A673 (cell line): ENCODE data around the gene GALNTL6. TPM values are rescaled to one million over a fixed set of nuclear protein-coding genes. Genes with fewer than 3 reads are reported as not detected.

ENCODE experiments used
- BruUV-seq: library from RNA; stranded (reverse); fragments of 400-500 nt; replicated peaks from 2 replicates; lab custom pipeline; 2021; lab: Mats Ljungman, UMichigan
- CTCF ChIA-PET: fragments of 300-600 bp; sonication (Branson Sonifier 250); formaldehyde crosslinking; loops from one replicate; lab custom pipeline; 2022; ENCODE audit warnings: antibody characterized with exemption; lab: Charles Lee
- POLR2A ChIA-PET: fragments of 300-600 bp; sonication (Branson Sonifier 250); formaldehyde crosslinking; loops from one replicate; lab custom pipeline; 2022; ENCODE audit warnings: antibody characterized with exemption; ENCODE audit not compliant: low non-redundant PET; lab: Charles Lee
- DNase-seq: peaks from one replicate; pipeline ENCODE4 v3.0.0-alpha.2; 2015; ENCODE audit warnings: low spot score
- H3K27ac ChIP-seq: fragments of 200-600 bp; sonication (generic); 2 replicates; pipeline ENCODE4 v1.5.1; 2016; ENCODE audit warnings: mixed run types, low read depth, mild to moderate bottlenecking, mixed read lengths, antibody characterized with exemption, low read length; ENCODE audit not compliant: poor library complexity, severe bottlenecking
- H3K27me3 ChIP-seq: fragments of 200-600 bp; sonication (generic); replicated peaks from 2 replicates; pipeline ENCODE4 v1.6.1; 2017; ENCODE audit warnings: mixed run types, low read depth, mild to moderate bottlenecking, mixed read lengths, antibody characterized with exemption, low read length; ENCODE audit not compliant: insufficient read depth, poor library complexity
- H3K36me3 ChIP-seq: fragments of 200-600 bp; sonication (generic); 2 replicates; pipeline ENCODE4 v1.6.1; 2016; ENCODE audit warnings: mixed run types, mild to moderate bottlenecking, mixed read lengths, antibody characterized with exemption, low read length; ENCODE audit not compliant: insufficient read depth, poor library complexity, severe bottlenecking
- H3K4me1 ChIP-seq: fragments of 200-600 bp; sonication (generic); 2 replicates; pipeline ENCODE4 v1.6.1; 2017; ENCODE audit warnings: mixed run types, mild to moderate bottlenecking, mixed read lengths, antibody characterized with exemption, low read length; ENCODE audit not compliant: insufficient read depth, poor library complexity, severe bottlenecking
- H3K4me3 ChIP-seq: fragments of 200-600 bp; sonication (generic); 2 replicates; pipeline ENCODE4 v1.5.1; 2016; ENCODE audit warnings: low read depth, mixed run types, mild to moderate bottlenecking, mixed read lengths, low read length; ENCODE audit not compliant: poor library complexity, severe bottlenecking
- H3K9me3 ChIP-seq: fragments of 200-600 bp; sonication (generic); 2 replicates; pipeline ENCODE4 v1.6.1; 2016; ENCODE audit warnings: mixed run types, low read depth, mild to moderate bottlenecking, mixed read lengths, antibody characterized with exemption, low read length; ENCODE audit not compliant: poor library complexity, severe bottlenecking
- CTCF ChIP-seq: fragments of 300-800, 200-600 bp; sonication (generic); conservative IDR thresholded peaks from 2 replicates; pipeline ENCODE4 v1.5.1; 2017; ENCODE audit warnings: low read depth, mild to moderate bottlenecking, antibody characterized with exemption, low read length, moderate library complexity, mixed read lengths
- EZH2 ChIP-seq: fragments of 200-600 bp; sonication (generic); IDR thresholded peaks from 2 replicates; pipeline ENCODE4 v1.6.1; 2017; ENCODE audit warnings: borderline replicate concordance, low read depth, mild to moderate bottlenecking, mixed read lengths, antibody characterized with exemption, low read length; ENCODE audit not compliant: poor library complexity, severe bottlenecking
- intact Hi-C: fragments of 100-400 bp; cut with micrococcal nuclease; formaldehyde crosslinking; loops from one replicate; pipeline ENCODE4 v1.10.0; 2022; ENCODE audit not compliant: unreplicated experiment
- total RNA-seq: library from RNA; stranded (reverse); gene quantifications from 2 replicates; pipeline ENCODE4 v1.2.3, GENCODE V29; 2021

Gene GALNTL6
- total RNA-seq, 1 experiment from 2014 or later = 0.30 TPM

- ChIA-PET CTCF (no interaction called here), POLR2A (no interaction called here)
- Histone ChIP-seq H3K27me3 (no peaks in the 10 kb centered on the region), H3K4me1 (no peaks in the 10 kb centered on the region), H3K4me3 (no peak overlapping the region), H3K36me3 (no peaks in the 10 kb centered on the region), H3K27ac (no peak overlapping the region), H3K9me3 (no peaks in the 10 kb centered on the region)
- intact Hi-C loops = no loop called here
- TF ChIP-seq EZH2 = no peak
- TF ChIP-seq CTCF = no peak
- peak; percentile 18 for DNase-seq
- no TSS peak for BruUV-seq
These were observed 229.5 kb downstream of the GALNTL6 start for GRCh38 chr4:172042714-172043114.

- intact Hi-C loops = no loop called here
- H3K9me3 ChIP-seq = no peaks in the 10 kb centered on the region
- BruUV-seq = no TSS peak
- H3K27me3 ChIP-seq = no peaks in the 10 kb centered on the region
- ChIA-PET POLR2A (no interaction called here), CTCF (no interaction called here)
- H3K27ac ChIP-seq = no peak overlapping the region
- no peaks in the 10 kb centered on the region for H3K36me3 ChIP-seq
- H3K4me3 ChIP-seq = no peak overlapping the region
- DNase-seq = no peak
- TF ChIP-seq CTCF = no peak
- TF ChIP-seq EZH2 = no peak
- no peaks in the 10 kb centered on the region for H3K4me1 ChIP-seq
These were observed 232.8 kb downstream of the GALNTL6 start for GRCh38 chr4:172045981-172046380.

GRCh38 chr4:172048666-172049065, 235.5 kb downstream of the GALNTL6 start:
- ChIA-PET POLR2A (no interaction called here), CTCF (no interaction called here)
- intact Hi-C loops = no loop called here
- TF ChIP-seq EZH2 = no peak
- H3K36me3 ChIP-seq = no peaks in the 10 kb centered on the region
- DNase-seq = no peak
- no peak overlapping the region for H3K4me3 ChIP-seq
- H3K27ac ChIP-seq = no peak overlapping the region
- H3K27me3 ChIP-seq = no peaks in the 10 kb centered on the region
- no TSS peak for BruUV-seq
- H3K9me3 ChIP-seq = no peaks in the 10 kb centered on the region
- H3K4me1 ChIP-seq = no peaks in the 10 kb centered on the region

- H3K4me1 ChIP-seq = no peaks in the 10 kb centered on the region
- intact Hi-C loops = no loop called here
- H3K4me3 ChIP-seq = no peak overlapping the region
- TF ChIP-seq CTCF (no peak), EZH2 (no peak)
- BruUV-seq = no TSS peak
- H3K9me3 ChIP-seq = no peaks in the 10 kb centered on the region
- no peak overlapping the region for H3K27ac ChIP-seq
- no peaks in the 10 kb centered on the region for H3K36me3 ChIP-seq
- H3K27me3 ChIP-seq = peaks cover 6% of the 10 kb centered on the region
- no peak for DNase-seq
- CTCF ChIA-PET = no interaction called here
- POLR2A ChIA-PET = no interaction called here
These were observed 237.7 kb downstream of the GALNTL6 start for GRCh38 chr4:172050911-172051310.
